NCI-H748 (cell line): ENCODE data around the gene SERTAD3.
"Not testable (repeated sequence)": the region's sequence is repeated elsewhere in the genome, so short reads cannot be mapped to it uniquely, and the experiment has no call there.

Experiments used
- DNase-seq: peaks from one replicate; lab custom pipeline; 2025; ENCODE audit not compliant: unreplicated experiment; lab: John Stamatoyannopoulos, UW

SERTAD3 gene

DNA sequence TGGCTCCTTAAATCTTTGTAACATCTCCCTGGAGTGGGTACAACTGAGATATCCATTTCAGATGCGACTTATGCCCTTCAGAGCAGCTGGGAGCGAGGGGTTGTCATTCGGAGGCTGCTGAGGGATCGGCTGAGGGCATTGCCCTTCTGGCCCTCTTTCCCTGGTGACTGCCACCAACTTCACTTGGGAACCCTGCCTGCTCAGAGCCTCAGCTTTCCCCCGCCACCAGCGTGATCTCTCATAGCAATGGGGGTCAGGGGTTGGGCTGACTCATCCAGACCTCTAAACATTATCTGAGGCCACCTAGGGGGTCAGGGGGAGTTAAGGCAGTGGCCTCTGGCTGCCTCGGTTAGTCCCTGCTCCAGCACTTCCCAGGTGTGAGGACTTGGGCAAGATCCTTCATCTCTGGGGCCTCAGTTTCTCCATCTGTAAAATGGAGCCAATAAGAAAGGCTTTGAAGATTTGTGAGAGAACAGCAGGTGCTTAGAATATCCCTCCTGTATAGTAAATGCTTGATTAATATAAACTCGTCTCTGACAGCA is 32.1 kb downstream of the SERTAD3 start:
- no peak for DNase-seq

DNA sequence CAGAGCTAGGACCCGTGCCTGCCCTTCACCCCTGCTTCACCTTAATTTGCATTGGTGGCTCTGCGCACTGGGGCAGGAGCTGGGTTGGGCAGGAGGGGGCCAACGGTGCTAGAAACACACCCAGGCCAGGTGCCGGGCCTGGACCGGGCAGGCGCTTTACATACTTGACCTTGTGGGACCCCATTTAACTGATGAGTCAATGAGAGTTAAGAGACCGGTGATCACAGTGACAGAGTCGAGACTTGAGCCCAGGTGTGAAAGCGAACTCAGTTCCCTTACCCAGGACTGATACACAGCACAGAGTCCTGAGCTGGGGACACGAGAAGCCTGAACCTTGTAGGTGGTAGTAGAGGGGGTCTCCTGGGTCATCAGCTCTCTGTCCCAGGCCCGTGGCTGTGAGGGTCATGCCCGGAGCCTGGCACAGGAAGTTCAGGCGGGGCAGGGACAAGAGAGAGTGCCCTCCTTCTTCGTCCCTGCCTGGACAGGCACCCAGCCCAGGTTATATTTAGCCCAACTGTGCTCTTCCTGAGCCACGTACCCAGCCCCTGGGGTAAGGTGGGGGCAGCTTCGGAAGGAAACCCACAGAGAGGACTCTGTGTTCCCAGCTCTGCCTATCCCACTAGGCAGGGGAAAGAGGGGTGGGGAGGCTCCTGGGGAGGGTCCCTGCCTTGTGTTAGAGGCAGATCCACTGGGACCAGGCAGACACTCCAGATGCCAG is 32.9 kb downstream of the SERTAD3 start:
- no peak for DNase-seq

DNA sequence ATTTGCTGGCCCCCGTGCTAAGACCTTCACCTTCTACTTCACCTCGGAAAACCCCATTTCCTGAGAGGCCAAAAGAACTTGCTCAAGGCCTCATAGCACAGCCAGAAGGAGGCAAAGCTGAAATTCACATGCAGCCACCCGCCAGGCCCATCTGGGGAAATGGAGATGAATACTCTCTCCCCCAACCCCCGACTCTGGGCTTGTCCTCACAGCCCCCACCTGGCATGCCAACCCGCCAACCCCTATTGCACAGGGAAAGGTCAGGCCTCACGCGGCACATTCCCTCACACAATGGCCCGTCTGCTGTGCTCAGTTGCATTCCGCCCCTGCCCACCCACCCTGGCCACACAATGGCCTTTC is 34.1 kb downstream of the SERTAD3 start:
- DNase-seq: no peak

DNA sequence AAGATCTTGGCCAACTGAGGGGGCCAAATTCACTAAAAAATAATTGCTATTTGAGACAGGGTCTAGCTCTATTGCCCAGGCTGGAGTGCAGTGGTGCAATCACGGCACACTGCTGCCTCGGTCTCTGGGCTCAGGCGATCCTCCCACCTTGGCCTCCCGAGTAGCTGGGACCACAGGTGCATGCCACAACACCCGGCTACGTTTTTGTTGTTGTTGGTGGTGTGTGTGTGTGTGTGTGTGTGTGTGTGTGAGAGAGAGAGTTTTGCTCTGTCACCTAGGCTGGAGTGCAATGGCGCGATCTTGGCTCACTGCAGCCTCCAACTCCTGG is 35.6 kb downstream of the SERTAD3 start:
- DNase-seq: not testable (repeated sequence)

DNA sequence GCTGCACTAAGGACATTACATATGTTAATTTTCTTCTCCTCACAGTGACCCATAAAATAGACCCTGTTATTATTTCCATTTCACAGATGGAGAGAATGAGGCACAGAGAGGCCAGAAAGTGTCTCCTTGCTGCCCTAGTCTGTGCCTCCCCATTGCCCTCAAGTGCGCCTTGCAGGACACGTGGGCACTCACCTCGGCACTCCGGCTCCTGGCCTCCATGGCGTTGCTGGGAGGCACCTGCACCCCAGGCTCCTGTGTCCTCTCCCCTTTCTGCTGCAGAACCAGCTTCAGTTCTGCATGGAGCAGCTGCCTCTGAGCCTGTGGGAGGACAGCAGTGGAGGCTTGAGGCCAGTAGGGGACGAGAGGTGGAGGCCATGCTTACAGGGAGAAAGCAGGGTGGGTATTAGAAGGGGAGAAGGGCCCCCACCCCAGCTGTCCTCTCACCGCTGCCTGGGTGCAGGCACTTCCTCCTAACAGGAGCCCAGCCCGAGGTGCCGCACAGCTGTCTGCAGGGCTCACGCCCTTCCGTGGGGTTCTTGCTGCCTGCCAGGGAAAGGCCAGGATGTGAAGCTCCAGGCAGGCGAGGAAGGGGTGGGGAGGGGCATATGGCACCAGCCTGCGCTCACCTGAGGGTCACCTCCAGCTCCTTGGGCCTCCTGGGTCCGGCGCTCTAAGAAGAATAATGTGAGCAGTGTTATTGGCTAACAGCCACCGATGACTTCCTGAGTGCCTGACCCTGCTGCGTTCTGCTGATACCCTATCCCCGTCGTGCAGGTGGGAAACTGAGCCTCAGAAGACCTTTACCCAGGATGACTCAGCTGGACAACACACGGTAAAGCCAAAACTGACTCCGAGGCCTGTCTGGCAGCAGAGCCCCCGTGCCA is 36.2 kb downstream of the SERTAD3 start:
- DNase-seq: no peak

DNA sequence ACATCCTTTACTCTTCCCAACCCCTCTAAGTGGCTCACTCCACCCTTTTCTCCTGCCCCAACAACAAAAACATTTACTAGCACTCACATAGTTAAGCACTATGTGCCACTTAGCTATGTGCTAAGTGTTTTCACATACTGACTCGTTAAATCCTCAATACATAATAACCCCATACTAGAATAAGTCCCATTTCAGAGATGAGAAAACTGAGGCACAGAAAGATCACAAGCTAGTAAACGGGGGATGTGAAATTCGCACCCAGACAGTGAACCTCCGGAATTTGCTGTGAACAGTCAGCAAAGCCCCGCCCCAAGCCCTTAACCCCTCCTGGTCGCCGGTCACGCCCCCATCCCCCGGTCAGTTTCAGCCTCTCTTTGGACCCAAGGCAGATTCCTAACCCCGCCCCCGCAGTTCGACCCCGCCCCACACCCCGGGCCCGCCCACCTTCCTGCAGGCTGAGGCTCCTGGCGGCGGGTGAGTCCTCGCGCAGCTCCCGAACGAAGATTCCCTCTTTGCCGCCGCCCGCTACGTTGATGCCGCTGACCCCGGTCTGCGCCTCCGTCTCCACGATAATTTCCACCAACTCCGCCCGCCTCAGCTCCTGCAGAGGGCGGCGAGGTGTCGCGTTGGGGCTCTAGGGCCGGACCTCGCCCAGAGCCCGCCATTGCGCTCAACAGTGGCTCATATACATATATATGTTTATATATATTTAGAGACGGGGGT is 40.7 kb downstream of the SERTAD3 start:
- DNase-seq: peak; percentile 89

DNA sequence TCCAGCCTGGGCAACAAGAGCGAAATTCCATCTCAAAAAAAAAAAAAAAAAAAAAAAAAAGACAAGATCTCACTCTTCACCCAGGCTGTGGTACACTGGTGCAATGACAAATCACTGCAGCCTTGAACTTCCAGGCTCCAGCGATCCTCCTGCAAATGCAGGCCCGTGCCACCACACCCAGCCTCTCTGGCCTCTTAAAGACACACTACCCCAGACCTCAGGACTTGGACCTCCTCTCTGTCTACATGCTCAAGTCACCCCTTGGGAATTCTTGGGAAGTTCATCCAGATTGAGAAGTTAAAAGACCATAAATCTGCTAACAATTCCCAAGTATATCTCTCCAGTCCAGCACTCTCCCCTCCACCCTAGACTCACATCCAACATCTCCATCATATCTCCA is 43.6 kb downstream of the SERTAD3 start:
- DNase-seq: no peak

DNA sequence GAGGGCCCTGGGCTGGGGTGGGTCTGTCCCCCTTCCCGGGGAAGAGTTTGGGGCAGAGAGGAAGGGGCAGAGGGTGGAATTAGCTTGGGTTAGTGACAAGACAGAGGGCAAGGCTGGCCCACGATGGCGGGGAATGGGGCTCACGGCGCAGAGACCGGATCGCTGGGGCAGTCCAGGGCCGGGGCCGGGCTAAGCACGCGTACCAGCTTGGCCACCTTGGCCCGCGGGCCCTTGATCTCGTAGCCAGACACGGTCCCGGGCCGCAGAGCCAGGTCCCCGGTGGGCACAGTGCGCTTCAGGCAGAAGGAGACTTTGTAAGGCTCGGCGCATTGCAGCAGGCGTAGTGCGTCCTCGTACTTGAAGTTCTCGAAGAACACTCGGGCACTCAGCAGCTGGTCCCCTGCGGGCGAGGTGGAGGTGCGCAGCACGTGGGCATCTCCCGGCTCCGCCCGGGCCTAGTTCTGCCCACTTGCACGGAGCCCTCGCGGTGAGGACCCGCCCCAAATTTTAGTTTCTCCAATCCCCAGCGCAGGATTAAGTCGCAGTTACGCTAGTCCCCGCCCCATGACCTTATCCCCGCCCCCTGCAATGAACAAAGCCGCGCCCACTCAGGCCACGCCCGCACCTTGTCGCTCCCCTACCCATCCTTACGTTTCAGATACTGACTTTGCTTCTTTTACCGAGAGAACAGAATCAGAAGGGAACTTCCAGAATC is 45.6 kb downstream of the SERTAD3 start:
- DNase-seq: peak; percentile 62

DNA sequence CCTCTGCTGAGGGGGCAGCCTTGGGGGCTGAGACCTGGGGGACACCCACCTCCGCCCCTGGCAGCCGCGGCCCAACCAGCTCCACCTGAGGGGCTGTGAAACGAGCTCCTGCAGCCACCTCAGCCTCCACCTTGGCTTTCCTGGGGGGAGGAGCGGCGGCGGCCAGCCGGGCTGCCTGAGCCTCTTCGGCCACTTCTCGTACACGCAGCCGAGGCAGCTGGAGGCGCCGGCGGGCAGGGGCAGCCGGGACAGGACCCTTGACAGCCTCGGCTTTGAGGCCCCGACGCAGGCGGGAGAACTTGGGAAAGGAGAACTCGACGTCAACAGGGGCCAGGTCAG is 46.6 kb downstream of the SERTAD3 start:
- no peak for DNase-seq

DNA sequence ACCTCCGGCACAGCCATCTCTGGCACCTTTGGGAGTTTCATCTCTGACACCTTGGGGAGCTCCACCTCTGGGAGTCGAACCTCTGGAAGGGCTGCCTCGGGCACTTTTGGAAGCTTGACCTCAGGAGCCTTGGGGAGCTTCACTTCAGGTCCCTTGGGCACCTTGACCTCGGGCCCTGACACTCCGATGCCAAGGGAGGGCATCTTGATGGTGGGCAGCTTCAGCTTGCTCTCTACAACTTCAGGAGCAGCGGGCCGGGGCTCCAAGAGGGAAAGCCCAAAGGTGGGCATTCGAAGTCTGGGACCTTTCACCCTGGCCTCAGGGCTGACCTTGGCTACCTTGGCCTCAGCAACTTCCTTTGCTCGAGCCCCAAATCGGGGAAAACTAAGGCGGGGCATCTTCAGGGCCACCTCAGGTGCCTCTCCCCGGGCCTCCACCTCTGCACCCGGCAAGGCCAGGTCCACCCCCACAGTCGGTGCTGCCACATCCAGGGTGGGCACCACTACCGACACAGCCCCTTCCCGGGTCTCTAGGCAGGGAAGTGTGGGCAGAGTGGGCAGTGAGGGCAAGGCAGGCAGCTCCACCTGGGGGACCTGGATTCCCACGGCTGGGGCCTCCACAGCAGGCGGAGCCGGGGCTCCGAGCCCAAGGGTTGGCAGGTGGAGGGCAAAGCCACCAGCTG is 47.1 kb downstream of the SERTAD3 start:
- DNase-seq: no peak

DNA sequence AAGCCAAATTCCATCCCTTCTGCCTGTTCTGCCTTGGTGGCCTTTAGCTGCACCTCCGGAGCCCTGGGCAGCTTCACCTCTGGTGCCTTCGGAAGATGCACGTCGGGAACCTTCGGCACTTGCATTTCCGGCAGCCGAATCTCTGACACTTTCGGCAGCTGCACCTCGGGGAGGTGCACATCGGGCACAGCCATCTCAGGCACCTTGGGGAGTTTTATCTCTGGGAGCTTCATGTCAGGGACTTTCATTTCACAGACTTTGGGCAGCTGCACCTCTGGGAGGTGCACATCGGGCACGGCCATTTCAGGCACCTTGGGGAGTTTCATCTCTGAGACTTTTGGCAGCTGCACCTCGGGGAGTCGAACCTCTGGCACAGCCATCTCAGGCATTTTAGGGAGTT is 48.2 kb downstream of the SERTAD3 start:
- no peak for DNase-seq

DNA sequence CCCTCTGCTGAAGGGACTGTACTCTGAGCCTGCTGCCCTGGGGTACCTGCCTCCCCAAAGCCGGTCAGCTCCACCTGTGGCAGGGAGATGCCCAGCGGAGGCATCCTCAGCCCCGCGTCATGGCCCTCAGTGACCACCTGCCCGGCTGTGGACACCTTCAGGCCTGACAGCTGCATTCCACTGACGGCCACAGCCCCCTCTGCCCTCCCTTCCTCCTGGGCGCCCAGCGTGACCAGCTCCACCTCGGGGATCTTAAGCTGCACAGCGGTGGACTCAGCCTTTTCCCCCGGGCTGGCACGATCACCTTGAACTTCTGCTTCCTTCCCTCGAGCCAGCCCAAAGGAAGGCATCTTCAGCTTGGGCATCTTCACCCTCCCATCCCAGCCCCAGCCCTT is 49.3 kb downstream of the SERTAD3 start:
- DNase-seq: no peak

DNA sequence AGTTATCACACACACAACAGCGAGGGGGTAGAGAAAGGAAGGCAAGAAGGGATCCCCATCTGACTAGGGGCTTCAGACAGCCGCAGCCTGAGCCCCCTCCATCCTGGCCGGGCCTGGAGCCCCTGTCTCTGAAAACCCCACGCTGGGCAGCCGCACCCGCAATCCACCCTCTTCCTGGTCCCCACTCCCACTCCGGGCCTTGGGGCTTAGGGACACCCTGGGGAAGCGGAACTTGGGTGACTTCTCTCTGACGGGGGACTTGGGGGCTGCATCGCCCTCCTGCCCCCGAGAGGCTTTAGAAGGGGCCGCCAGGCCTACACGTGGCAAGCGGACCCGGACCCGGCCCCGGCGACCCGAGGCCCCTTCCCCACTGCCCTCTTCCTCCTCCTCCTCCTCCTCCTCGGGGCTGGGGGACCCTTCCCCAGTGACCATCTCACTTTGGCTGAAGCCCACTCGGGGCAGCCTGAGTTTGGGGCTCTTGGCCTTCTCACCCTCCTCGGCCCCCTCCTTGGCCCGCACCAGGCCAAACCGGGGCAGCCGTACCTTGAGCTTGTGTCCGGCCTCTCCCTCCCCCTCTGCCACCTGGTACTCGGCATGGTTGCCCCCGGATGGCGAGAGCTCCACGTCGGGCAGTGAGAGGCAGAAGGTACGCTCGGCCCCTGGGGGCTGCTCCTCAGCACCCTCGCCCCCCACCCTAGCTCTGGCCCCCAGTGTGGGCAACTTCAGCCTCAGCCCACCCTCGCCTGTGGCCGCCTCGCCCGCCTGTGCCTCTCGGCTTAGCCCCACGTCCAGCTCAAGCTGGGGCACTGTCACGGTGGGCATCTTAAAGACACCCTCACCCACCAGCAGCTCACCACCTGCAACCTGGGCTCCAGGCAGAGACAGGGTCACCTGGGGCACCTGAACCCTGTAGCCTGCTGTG is 50.0 kb downstream of the SERTAD3 start:
- no peak for DNase-seq

DNA sequence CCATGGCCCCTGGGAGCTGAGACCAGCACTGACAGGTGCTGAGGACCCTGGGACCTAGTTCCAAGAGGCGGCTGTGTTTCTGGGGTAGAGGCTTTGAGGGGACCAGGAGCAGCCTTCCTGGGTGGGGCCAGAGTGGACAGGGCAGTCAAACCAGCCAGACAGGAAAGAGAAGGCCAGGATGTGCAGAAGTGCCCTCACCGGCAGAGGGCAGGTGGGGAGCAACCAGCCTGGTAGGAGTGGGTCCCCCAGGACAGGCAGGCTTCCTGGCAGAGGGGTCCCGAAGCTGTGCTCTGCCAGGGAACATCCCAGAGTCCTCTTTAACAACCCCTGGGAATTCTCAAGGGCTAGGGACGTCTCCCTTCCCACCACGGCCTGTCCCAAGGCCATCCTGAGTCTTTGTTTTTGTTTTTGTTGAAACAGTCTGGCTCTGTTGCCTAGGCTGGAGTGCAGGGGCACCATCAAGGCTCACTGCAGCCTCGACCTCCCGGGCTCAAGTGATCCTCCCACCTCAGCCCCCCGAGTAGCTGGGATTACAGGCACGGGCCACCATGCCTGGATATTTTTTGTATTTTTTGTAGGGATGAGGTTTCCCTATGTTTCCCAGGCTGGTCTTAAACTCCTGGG is 51.1 kb downstream of the SERTAD3 start:
- peak; percentile 20 for DNase-seq

DNA sequence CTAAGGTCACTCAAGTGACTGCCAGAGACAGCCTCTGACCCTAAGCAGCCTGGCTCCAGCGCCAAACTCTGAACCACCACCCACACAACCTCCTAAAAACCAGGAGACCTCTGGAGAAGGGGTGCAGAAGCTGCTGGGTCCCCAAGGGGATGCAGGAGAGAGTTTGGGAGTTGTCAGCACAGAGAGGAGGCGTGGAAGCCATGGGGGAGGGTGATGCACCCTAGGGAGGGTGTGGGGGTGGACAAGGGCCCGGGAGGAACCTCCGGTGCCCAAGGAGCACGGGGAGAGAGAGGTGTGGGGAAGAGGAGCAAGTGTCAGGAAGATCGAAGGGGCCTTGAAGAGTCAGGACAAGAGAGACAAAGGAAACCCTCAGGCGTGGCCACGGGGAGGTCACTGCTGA is 52.0 kb downstream of the SERTAD3 start:
- no peak for DNase-seq
